Karpas-422 (cell line): ENCODE data around the gene MICAL2. TPM values are rescaled to one million over a fixed set of nuclear protein-coding genes. Genes with fewer than 3 reads are reported as not detected.

Experiments
- DNase-seq: peaks from one replicate; pipeline ENCODE4 v3.0.0-alpha.2; 2015
- H2AFZ ChIP-seq: fragments of 200-600 bp; sonication (generic); 2 replicates; pipeline ENCODE4 v1.6.1; 2014; ENCODE audit warnings: antibody characterized with exemption, low read length, mixed read lengths
- H3K27ac ChIP-seq: fragments of 200-600 bp; sonication (generic); 2 replicates; pipeline ENCODE4 v1.5.1; 2014; ENCODE audit warnings: mild to moderate bottlenecking, low read length, moderate library complexity
- H3K27me3 ChIP-seq: fragments of 200-600 bp; sonication (generic); 2 replicates; pipeline ENCODE4 v1.6.1; 2014; ENCODE audit warnings: low read length, mixed read lengths
- H3K36me3 ChIP-seq: fragments of 200-600 bp; sonication (generic); 2 replicates; pipeline ENCODE4 v1.6.1; 2014; ENCODE audit warnings: low read length, mixed read lengths; ENCODE audit not compliant: insufficient read depth
- H3K4me1 ChIP-seq: fragments of 200-600 bp; sonication (generic); 2 replicates; pipeline ENCODE4 v1.6.1; 2014; ENCODE audit warnings: mild to moderate bottlenecking, low read length, mixed read lengths
- H3K4me2 ChIP-seq: fragments of 200-600 bp; sonication (generic); 2 replicates; pipeline ENCODE4 v1.6.1; 2014; ENCODE audit warnings: low read length, low read depth, mild to moderate bottlenecking; ENCODE audit not compliant: poor library complexity, severe bottlenecking
- H3K4me3 ChIP-seq: fragments of 200-600 bp; sonication (generic); 2 replicates; pipeline ENCODE4 v1.5.1; 2014; ENCODE audit warnings: mild to moderate bottlenecking, antibody characterized with exemption, low read length, mixed read lengths
- H3K79me2 ChIP-seq: fragments of 200-600 bp; sonication (generic); 2 replicates; pipeline ENCODE4 v1.6.1; 2014; ENCODE audit warnings: mild to moderate bottlenecking, low read length, mixed read lengths
- H3K9ac ChIP-seq: fragments of 200-600 bp; sonication (generic); 2 replicates; pipeline ENCODE4 v1.6.0; 2014; ENCODE audit warnings: low read length
- H3K9me2 ChIP-seq: fragments of 200-600 bp; sonication (generic), shearing (Covaris generic); replicated peaks from 2 replicates; pipeline ENCODE4 v1.6.0; 2014; ENCODE audit warnings: mild to moderate bottlenecking, low read length, moderate library complexity; ENCODE audit not compliant: insufficient read depth
- H3K9me3 ChIP-seq: fragments of 300-700, 200-600 bp; sonication (generic); 2 replicates; pipeline ENCODE4 v1.6.1; 2014; ENCODE audit warnings: low read length, mixed read lengths
- H4K20me1 ChIP-seq: fragments of 200-600 bp; sonication (generic); 2 replicates; pipeline ENCODE4 v1.6.1; 2014; ENCODE audit warnings: mild to moderate bottlenecking, antibody characterized with exemption, low read length, low read depth; ENCODE audit not compliant: insufficient read depth
- total RNA-seq: library from RNA; depleted of rRNA; stranded (reverse); fragments of >200 nt; shearing (Covaris generic); gene quantifications from 2 replicates; pipeline ENCODE4 v1.2.3, GENCODE V29; 2014; ENCODE audit warnings: low replicate concordance

MICAL2 gene
- total RNA-seq, 1 experiment from 2014 or later, result 0.93 TPM

DNA sequence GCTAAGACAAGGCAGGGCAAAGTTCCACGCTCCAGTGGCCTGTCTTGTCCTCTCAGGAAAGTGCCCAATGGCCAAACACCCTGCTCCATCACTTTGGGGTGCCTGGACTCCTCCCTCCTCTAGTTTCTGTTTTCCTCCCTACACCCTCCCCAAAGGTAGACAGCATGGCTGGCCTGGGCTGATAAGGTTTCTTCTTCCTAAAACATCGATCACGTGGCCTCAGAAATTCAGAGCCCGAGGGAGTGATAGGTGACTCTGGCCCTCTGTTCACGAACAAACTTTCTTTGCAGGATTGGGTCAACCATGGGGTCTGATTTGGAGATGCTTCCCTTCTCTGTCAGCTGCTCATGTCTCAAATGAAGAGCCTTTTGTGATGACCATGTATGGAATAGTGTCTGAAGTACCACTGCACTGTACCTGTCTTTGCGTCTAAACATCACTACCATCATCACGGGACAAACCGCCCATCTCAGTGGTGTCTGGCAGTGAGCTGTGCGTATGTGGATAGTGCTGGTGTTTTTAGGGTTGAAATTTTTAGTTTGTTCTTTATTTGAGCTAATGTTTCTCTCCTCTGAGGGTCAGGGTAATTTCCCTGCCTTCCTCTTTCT lies 6.1 kb downstream of the MICAL2 start:
- Histone ChIP-seq H4K20me1 (no peaks in the 10 kb centered on the region), H3K36me3 (no peaks in the 10 kb centered on the region), H2AFZ (no peak overlapping the region), H3K27ac (no peak overlapping the region), H3K9ac (no peak overlapping the region), H3K4me2 (no peak overlapping the region), H3K9me3 (no peaks in the 10 kb centered on the region), H3K4me1 (no peaks in the 10 kb centered on the region), H3K27me3 (no peaks in the 10 kb centered on the region), H3K79me2 (no peaks in the 10 kb centered on the region), H3K9me2 (no peaks in the 10 kb centered on the region), H3K4me3 (no peak overlapping the region)
- no peak for DNase-seq

DNA sequence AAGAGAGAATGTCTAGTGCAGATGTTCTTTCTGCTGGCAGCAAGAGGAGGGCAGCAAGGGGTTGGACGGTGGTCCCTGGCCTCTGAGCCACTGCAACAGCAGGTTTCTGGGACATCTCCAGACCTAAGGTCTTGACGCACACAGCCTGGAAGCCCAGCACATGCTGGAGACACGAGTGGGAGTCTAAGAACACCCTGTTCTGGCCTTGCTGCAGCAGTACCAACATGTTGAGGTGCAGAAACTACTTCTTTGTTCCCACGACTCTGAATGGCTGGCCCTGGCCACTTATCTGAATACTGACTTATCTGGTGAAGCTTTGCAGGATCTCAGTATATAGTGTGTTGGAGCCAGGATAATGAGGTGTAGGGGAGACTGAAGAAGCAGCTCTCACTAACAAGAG lies 6.8 kb downstream of the MICAL2 start:
- no peaks in the 10 kb centered on the region for H3K9me3 ChIP-seq
- no peaks in the 10 kb centered on the region for H4K20me1 ChIP-seq
- H3K4me1 ChIP-seq, result no peaks in the 10 kb centered on the region
- no peak for DNase-seq
- no peaks in the 10 kb centered on the region for H3K9me2 ChIP-seq
- H3K27ac ChIP-seq, result no peak overlapping the region
- no peak overlapping the region for H2AFZ ChIP-seq
- no peak overlapping the region for H3K4me2 ChIP-seq
- H3K9ac ChIP-seq, result no peak overlapping the region
- no peaks in the 10 kb centered on the region for H3K79me2 ChIP-seq
- no peaks in the 10 kb centered on the region for H3K36me3 ChIP-seq
- no peak overlapping the region for H3K4me3 ChIP-seq
- no peaks in the 10 kb centered on the region for H3K27me3 ChIP-seq

DNA sequence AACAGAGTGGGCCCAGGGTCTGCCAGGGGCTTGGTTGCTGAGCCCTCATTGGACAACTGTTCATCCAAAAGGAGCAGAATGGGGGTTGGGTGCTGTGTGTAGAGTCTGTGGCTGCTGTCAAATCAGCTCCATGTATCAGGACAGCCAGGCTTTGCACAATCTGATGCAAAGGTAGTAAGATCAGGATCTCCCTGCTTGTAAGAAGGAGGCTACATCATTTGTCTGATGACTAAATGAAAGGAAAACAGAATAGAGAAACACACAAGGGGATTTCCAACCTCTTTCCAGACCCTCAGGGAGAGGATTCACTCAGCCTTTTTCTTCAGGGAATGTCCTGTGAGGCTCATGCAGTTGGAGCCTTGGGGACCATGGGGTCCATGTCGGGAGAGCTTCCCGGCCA lies 7.2 kb downstream of the MICAL2 start:
- Histone ChIP-seq H2AFZ (no peak overlapping the region), H3K9me3 (no peaks in the 10 kb centered on the region), H3K9me2 (no peaks in the 10 kb centered on the region), H3K4me3 (no peak overlapping the region), H3K27me3 (no peaks in the 10 kb centered on the region), H4K20me1 (no peaks in the 10 kb centered on the region), H3K79me2 (no peaks in the 10 kb centered on the region), H3K4me1 (no peaks in the 10 kb centered on the region), H3K27ac (no peak overlapping the region), H3K9ac (no peak overlapping the region), H3K36me3 (no peaks in the 10 kb centered on the region), H3K4me2 (no peak overlapping the region)
- no peak for DNase-seq

DNA sequence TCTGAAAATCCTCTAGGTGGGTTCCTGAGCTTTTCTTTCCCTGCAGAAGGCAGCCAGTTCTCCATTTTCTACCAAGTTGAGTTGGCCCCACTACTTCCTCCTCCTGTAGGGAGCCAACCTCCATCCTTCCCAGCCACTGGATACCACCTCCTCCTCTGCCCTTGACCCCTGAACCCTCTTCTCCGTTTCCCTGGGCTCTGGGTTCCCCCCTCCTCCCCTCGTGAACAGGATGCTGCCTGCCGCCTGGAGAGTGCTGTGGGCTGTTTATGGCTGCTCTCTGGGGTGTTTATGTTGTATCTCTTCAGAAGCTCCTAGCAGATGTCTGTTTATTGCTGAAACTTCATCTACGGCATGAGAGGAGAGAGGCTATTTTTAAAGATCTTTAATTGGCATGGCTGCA lies 8.6 kb downstream of the MICAL2 start:
- Histone ChIP-seq H3K9ac (no peak overlapping the region), H3K79me2 (no peaks in the 10 kb centered on the region), H3K4me2 (no peak overlapping the region)

DNA sequence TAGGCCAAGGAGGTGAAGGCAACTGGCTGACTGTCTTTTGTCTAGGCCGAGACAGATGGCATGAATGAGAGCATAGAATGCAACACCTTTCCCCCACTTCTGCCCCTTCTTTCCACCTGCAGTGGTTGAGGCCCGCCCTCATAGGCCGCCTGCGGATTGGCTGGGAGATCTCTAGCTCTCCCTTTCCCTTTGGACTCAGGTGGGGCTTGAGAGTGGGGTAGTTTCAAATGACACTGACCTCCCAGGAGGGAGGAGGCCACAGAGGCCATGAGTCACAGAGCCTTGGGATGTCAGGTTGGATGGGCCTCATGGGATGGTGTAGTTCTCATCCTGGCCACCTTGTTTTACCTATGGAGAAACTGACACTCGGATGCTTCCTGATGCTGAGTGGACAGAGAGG lies 9.1 kb downstream of the MICAL2 start:
- Histone ChIP-seq H3K4me2 (no peak overlapping the region), H4K20me1 (no peaks in the 10 kb centered on the region), H3K9me3 (no peaks in the 10 kb centered on the region), H3K4me1 (no peaks in the 10 kb centered on the region), H3K79me2 (no peaks in the 10 kb centered on the region), H2AFZ (no peak overlapping the region), H3K27me3 (0 out of 2 replicates have a peak, but pooled peaks cover 3% of the 10 kb centered on the region), H3K27ac (no peak overlapping the region), H3K9me2 (no peaks in the 10 kb centered on the region), H3K9ac (no peak overlapping the region), H3K4me3 (no peak overlapping the region), H3K36me3 (no peaks in the 10 kb centered on the region)
- DNase-seq, result no peak

More for the DNA sequence above, 8.6 kb downstream of the MICAL2 start:
- no peaks in the 10 kb centered on the region for H3K27me3 ChIP-seq
- no peaks in the 10 kb centered on the region for H4K20me1 ChIP-seq
- no peaks in the 10 kb centered on the region for H3K9me3 ChIP-seq
- H2AFZ ChIP-seq, result no peak overlapping the region
- no peak overlapping the region for H3K27ac ChIP-seq
- no peak for DNase-seq
- no peak overlapping the region for H3K4me3 ChIP-seq
- no peaks in the 10 kb centered on the region for H3K4me1 ChIP-seq
- H3K9me2 ChIP-seq, result no peaks in the 10 kb centered on the region
- no peaks in the 10 kb centered on the region for H3K36me3 ChIP-seq

DNA sequence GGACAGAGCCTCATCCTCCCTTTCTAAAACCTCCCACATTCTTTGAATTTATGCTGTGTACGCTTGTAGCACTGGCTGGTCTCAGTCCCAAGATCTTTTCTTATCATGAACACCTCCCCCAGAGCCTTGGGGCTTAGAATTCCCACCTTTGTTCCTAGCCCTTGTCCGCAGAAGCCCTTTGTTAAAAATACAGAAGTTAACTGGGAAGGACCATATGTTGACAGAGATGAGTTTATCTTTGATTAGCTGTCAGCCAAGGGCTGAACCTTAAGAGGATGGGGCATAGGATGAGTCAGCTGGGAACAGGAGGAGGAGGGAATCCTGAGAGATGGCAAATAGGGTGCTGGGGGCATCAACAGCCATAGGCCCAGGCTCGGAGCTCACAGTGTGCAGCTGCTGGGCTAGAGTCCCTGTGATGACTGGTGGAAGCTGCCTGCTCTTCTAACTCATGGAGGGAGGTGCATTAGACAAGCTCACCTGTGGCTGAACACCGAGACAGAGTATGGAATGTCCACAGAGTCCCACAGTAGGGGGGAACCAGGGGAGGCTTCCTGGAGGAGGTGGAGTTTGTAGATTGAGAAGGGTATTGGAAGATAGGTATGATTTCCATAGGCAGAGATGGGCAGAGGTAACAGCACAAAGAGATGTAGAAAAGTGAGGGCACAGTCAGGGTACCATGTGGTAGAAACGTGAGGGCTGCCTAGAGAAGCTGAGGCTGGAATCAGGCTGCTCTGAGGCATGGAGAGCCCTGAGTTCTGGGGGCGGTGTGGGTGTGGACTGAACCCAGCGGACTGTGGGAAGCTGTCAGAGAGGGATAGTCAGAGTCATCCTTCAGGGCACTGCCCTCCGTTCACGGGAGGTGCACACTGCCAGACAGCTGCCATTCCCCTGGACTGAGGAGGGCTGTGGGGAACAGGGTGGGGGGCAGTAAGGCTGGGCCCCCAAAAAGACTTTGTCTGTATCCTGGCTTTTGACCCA lies 9.9 kb downstream of the MICAL2 start:
- no peak overlapping the region for H3K4me2 ChIP-seq

DNA sequence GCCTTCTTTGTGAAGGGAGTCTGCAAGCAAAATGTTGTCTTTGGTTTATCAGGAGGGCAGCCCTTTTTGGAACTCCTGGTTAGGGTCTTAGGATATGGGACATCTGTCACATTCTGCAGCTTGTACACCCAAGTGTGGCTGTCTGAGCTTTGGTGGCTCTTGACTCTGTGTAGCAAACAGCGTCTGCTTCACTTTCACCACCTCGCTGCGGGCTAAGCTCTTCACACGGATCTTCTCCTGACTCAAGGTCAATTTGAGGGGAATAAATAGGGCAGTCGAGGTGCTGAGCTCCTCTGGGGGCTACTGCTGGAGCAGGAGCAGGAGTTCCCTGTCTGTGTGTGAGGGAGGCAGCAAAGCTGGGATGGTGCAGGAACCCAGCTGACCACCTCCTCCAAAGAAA lies 10.6 kb downstream of the MICAL2 start:
- H3K27ac ChIP-seq, result no peak overlapping the region

More for the DNA sequence above, 9.9 kb downstream of the MICAL2 start:
- no peaks in the 10 kb centered on the region for H3K36me3 ChIP-seq
- H2AFZ ChIP-seq, result no peak overlapping the region
- no peaks in the 10 kb centered on the region for H3K4me1 ChIP-seq
- no peaks in the 10 kb centered on the region for H4K20me1 ChIP-seq
- H3K9ac ChIP-seq, result no peak overlapping the region
- no peak overlapping the region for H3K4me3 ChIP-seq
- no peaks in the 10 kb centered on the region for H3K9me2 ChIP-seq
- H3K27ac ChIP-seq, result no peak overlapping the region
- H3K27me3 ChIP-seq, result 0 out of 2 replicates have a peak, but pooled peaks cover 3% of the 10 kb centered on the region
- no peaks in the 10 kb centered on the region for H3K79me2 ChIP-seq
- no peak for DNase-seq
- H3K9me3 ChIP-seq, result no peaks in the 10 kb centered on the region

DNA sequence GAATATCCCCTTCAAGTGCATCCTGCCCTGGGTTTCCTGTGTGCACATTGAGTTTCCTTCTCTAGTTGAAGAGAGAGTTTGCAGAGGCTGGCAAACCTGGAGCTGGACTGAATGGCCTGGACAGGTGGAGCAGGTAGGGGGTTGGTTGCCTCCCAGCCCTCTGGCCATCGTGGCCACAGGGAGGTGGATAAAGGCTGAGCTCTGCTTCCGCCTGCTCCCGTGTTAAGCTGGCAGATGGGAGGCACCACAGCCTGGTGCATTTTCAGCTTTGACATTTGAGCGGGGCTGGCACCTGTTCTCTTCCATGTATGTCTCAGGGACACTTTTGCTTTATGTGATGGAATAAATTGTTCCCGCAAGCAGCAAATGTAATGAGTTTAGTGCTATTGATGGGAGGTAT lies 11.1 kb downstream of the MICAL2 start:
- H2AFZ ChIP-seq, result no peak overlapping the region
- no peak overlapping the region for H3K4me2 ChIP-seq
- no peaks in the 10 kb centered on the region for H3K79me2 ChIP-seq
- H3K4me1 ChIP-seq, result no peaks in the 10 kb centered on the region
- H3K9me3 ChIP-seq, result no peaks in the 10 kb centered on the region
- H3K36me3 ChIP-seq, result no peaks in the 10 kb centered on the region
- no peak for DNase-seq
- 0 out of 2 replicates have a peak, but pooled peaks cover 3% of the 10 kb centered on the region for H3K27me3 ChIP-seq
- H3K9ac ChIP-seq, result no peak overlapping the region
- H3K27ac ChIP-seq, result no peak overlapping the region
- H3K9me2 ChIP-seq, result no peaks in the 10 kb centered on the region
- H4K20me1 ChIP-seq, result no peaks in the 10 kb centered on the region
- H3K4me3 ChIP-seq, result no peak overlapping the region

More for the DNA sequence above, 10.6 kb downstream of the MICAL2 start:
- Histone ChIP-seq H3K4me2 (no peak overlapping the region), H3K9me3 (no peaks in the 10 kb centered on the region), H3K9me2 (no peaks in the 10 kb centered on the region), H3K9ac (no peak overlapping the region), H4K20me1 (no peaks in the 10 kb centered on the region), H2AFZ (no peak overlapping the region), H3K79me2 (no peaks in the 10 kb centered on the region), H3K4me3 (no peak overlapping the region), H3K4me1 (no peaks in the 10 kb centered on the region), H3K36me3 (no peaks in the 10 kb centered on the region), H3K27me3 (0 out of 2 replicates have a peak, but pooled peaks cover 3% of the 10 kb centered on the region)
- DNase-seq, result no peak
